Endothelial cell of hepatic sinusoid (primary cell): ENCODE data around the gene RGS11.

ENCODE experiments used
- in situ Hi-C: cut with HindIII; loops from 2 replicates; pipeline ENCODE4 v1.10.0; 2017; ENCODE audit warnings: low sequenced_read_pairs

RGS11 gene

GRCh38 chr16:275786-276232, at the start of gene RGS11:
Gene RGS11 (minus strand): TSS chr16:275944. CDS start chr16:275911, 33 bp downstream.
- in situ Hi-C loops: no loop called here

- in situ Hi-C loops: loop anchor here (5.0 kb wide), 1 partner anchor 77 kb away; no protein-coding TSS in a partner anchor
Measured at GRCh38 chr16:324451-325334, 48.9 kb upstream of the RGS11 start.

DNA sequence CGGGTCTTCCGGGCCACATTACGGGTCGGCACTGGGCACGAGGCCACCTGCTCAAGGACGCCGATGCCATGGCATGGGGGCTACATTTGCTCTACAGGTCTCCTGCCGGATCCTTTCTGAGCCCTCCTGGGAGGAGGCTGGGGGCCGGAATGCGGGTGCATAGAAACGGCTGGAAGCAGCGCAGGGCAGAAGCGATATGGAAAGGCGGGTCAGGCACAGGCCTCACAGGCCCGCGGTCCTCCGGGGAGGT, 48.4 kb upstream of the RGS11 start:
- in situ Hi-C loops: loop anchor here (5.0 kb wide), 1 partner anchor 77 kb away; no protein-coding TSS in a partner anchor

DNA sequence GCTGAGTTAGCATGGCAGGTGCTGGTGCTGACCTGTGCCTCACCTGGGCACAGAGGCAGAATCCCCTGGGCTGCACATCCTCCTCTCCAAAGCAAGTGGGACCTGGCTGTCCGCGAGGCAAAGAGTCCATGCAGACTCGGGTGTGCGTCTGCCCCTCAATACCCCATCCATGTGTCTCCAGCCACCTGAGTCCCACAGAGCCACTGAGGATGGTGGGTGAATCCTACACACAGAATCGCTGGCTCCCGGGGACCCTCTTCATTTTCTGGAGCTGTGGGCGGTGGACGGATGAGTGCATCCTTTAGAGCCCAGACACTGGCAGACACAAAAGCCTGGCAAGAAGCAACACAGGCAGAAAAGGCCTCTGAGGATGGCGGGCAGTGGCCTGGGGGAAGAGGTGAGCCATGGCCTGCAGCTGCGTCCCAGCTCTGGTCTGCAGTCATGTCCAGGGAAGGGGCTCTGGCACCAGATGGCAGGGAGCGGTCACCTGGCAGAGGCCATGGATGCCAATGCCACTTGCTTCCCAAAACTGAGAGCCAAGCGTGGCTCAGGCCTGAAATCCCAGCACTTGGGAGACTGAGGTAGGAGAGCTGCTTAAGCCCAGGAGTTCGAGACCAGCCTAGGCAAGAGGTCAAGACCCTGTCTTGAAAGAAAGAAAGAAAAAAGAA, 46.9 kb upstream of the RGS11 start:
- in situ Hi-C loops: loop anchor here (5.0 kb wide), 1 partner anchor 75 kb away; no protein-coding TSS in a partner anchor

- in situ Hi-C loops: loop anchor here (5.0 kb wide), 1 partner anchor 74 kb away; no protein-coding TSS in a partner anchor
Measured at GRCh38 chr16:321532-321931, 45.8 kb upstream of the RGS11 start.

GRCh38 chr16:320206-320605, 44.5 kb upstream of the RGS11 start:
- in situ Hi-C loops: loop anchor here (5.0 kb wide), 1 partner anchor 73 kb away; no protein-coding TSS in a partner anchor

- in situ Hi-C loops: no loop called here
Measured at GRCh38 chr16:318628-319027, 42.9 kb upstream of the RGS11 start.

DNA sequence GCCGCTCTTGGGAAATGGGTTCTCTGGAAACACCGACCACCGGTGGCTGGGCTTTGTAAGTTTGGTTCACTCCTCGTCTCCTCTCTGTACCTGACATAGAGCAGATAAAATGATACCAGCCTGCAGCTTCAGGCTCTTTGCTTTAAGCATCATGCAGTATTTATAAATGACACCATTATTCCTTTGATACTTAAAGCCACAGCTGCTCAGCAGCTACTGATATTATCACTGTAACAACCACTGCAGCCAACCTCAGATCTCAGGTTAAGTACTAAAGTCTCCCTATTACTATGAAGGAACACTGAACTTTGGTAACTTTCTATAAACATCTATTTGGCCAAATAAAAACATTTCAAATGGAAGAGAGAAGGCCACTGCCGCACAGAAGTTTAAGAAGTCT, 41.8 kb upstream of the RGS11 start:
- in situ Hi-C loops: no loop called here

GRCh38 chr16:316741-317464, 41.2 kb upstream of the RGS11 start:
- in situ Hi-C loops: no loop called here

DNA sequence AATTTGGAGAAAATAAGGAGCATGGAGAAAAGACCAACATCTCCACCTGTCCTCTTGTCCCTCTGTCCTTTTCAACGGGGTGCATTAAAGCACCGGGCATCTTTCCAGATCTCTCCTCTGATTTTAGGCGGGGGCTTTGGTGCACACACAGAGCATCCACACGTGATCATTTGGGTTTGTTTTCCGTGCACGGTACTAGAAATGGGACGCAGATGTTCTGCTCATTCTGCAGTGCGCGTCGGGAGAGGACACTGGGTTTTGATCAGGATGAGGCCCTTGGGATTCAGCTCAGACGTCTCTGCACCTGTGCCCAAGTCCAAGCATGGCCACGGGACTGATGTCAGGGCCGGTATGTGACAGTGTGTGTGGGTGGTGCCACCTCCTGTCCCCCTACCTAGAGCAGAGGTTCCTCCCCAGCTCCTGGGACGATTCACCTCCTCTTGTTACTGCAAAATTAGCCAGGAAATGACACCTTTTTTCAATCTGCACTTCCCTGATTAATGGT, 39.1 kb upstream of the RGS11 start:
- in situ Hi-C loops: no loop called here

DNA sequence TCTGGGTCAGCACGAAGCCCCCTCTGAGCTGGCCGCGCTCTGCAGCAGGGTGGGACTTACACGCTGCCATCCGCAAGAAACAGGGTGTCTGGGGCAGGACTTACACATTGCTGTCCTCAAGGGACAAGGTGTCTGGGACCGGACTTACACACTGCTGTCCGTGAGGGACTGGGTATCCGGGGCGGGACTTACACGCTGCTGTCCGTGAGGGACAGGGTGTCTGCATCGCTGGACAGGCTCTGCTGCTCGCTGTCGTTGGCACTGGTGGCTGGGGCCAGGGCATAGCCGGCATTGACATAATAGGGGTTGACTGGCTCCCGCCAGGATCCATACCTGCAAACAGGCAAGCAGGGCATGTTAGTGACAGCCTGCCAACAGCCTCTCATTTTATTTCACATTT, 38.6 kb upstream of the RGS11 start:
- in situ Hi-C loops: no loop called here

- in situ Hi-C loops: no loop called here
Measured at GRCh38 chr16:311725-312124, 36.0 kb upstream of the RGS11 start.

- in situ Hi-C loops: no loop called here
Measured at GRCh38 chr16:309476-309875, 33.7 kb upstream of the RGS11 start.

GRCh38 chr16:307691-308312, 32.1 kb upstream of the RGS11 start:
- in situ Hi-C loops: no loop called here

GRCh38 chr16:306911-307370, 31.2 kb upstream of the RGS11 start:
- in situ Hi-C loops: no loop called here

DNA sequence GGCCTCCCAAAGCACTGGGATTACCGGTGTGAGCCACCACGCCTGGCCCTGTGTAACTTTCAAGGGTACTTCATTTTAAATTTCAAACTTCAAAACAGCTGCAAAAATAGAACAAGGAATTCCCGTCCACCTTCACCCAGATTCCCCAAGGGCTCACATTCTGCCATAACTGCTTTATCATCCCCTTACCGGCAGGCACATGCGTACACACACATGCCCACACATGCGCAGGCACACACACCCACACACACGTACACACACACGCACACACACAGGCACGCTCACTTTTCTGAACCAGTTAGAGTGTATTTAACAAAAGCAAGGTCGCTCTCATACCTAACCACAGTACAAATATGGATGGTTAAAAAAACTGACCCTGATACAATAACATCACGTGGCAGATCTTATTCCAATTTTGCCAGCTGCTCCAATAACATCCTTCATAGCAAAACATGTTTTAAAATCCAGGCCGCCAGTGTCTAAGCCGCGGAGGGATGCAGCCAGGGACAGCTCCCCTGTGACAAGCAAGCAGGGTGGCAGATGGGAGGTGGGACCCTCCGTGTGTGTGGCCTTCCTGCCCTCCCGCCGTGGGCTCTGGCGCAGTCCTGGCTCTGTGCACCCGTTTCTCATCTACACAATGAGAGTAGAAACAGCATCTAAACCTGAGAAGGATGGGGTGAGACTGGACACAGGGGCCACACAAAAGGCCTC, 30.3 kb upstream of the RGS11 start:
- in situ Hi-C loops: no loop called here

GRCh38 chr16:303760-304505, 28.2 kb upstream of the RGS11 start:
- in situ Hi-C loops: no loop called here

DNA sequence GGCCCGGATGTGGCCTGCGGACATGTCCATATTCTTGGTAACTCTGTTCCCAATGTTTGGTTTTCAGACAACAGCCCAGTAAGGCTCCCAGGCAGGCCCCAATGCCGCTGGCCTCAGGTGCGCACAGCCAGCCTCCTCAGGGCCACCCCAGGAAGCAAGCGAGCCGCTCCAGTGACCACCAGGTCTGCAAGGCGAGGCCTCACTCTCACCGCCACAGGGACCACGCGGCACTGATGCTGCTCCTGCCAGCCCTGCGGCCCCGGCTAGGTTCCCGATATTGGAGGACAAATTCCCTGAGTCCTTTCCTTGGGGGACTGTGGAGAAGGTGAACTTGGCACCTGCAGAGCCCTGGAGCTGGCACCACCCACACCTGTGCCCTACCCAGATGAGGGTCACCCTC, 26.2 kb upstream of the RGS11 start:
- in situ Hi-C loops: no loop called here

- in situ Hi-C loops: no loop called here
Measured at GRCh38 chr16:301235-301634, 25.5 kb upstream of the RGS11 start.
